GM10266 (cell line): Measurements from ENCODE around the gene GP5.

Source experiments
- DNase-seq: peaks from one replicate; pipeline ENCODE4 v3.0.0; 2012; ENCODE audit errors: extremely low spot score
- CTCF ChIP-seq: IDR thresholded peaks from 2 replicates; pipeline ENCODE4 v1.5.1; 2012; ENCODE audit warnings: mild to moderate bottlenecking, low read depth; ENCODE audit not compliant: control insufficient read depth, insufficient read depth; ENCODE audit errors: missing control alignments

The GP5 gene

DNA sequence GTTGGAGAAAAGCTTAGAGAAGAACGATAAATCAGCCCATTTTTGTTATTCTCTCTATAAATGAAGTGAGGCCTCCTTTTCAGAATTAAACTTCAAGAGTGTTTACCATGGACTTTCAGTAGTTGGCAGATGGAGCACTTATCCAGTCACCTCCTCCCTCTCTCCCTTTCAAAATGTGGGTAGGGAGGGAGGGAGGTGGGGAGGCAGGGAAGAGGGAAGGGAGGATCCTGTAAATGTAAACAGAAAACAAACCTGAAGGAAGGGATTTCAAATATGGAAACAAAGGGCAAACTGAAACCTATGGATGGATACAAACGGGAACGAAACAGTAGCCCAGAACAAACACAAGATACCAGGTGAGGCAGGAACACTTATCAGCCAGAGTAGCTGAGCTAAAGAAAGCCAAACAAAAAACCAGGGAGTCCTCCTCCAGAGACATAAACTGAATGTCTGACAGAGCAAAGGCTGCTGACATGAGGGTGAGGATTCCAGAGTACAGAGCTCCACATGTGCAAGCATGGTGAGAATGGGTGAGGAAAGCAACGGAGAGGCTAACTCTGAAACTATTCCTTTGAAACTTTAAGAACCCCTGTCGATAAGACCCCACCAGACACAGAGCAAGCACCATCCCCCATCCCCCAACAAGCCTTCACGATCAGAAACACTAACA lies 41.0 kb upstream of the GP5 start:
- no peak for DNase-seq
- no peak for TF ChIP-seq CTCF

DNA sequence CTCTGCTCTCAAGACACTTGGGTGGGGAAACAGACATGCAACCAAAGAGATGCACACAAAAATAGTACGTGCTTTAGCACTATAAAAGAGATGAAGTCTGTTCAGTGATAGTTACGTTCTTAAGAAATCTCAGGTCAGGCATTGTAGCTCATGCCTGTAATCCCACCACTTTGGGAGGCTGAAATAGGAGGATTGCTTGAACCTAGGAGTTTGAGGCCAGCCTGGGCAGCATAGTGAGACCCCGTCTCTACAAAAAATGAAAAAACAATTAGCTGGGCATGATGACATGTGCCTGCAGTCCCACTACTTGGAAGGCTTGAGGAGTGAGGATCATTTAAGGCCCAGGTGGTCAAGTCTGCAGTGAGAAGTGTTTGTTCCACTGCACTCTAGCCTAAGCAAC lies 35.4 kb upstream of the GP5 start:
- DNase-seq = no peak
- no peak for TF ChIP-seq CTCF

- no peak for DNase-seq
- no peak for TF ChIP-seq CTCF
Observed at GRCh38 chr3:194431554-194431953, 32.5 kb upstream of the GP5 start.

GRCh38 chr3:194425399-194425798 lies 26.3 kb upstream of the GP5 start:
- no peak for TF ChIP-seq CTCF

GRCh38 chr3:194424953-194425352 lies 25.9 kb upstream of the GP5 start:
- no peak for DNase-seq
- no peak for TF ChIP-seq CTCF

More at GRCh38 chr3:194425399-194425798, 26.3 kb upstream of the GP5 start:
- DNase-seq = no peak

DNA sequence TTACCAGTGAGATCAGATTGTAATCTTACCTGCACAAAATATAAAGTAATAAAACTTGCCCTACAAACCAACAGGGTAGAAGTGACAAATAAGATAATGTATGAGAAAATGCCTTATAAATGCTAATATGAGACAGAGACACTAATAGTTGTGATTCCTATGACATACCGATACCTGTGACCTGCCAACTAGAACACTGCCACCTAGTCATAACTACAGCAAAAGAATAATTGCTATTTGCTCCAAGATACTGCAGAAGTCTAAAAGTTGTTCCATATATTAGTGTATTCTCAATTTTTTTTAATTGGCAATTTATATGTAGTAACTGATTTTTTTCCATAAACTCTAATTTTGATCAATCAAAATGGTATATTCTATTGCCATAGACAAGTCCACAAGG lies 25.3 kb upstream of the GP5 start:
- TF ChIP-seq CTCF = no peak
- DNase-seq = no peak

DNA sequence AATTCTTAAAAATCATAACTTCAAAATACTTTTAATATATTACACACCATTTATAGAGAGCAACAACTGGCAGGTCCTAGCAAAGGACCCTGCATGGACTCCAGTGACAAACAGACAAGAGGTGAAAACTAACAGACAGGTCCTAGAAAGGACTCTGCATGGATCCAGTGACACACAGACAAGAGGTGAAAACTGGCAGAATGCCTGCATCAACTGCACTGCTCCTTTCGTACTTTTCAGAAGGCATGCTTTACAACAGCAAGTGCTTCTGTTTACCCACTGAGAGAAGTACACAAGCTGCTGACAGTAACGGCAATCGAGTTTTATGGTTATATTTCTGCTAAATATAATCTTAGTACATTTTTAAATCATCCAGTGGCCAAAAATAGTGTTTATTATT lies 24.3 kb upstream of the GP5 start:
- no peak for DNase-seq
- no peak for TF ChIP-seq CTCF
